Natural killer cell (primary cell): Measurements from ENCODE around the gene ABCC1. TPM values are rescaled to one million over a fixed set of nuclear protein-coding genes. Genes with fewer than 3 reads are reported as not detected.

ENCODE experiments used
- ATAC-seq, 3 donors: fragments of 150-1000 bp in 2 of 3; fragments of 200-7000 bp in 1 of 3; cut with Tn5 transposase; 1 replicate in 1 of 3; 2 replicates in 2 of 3; pipeline ENCODE4 v1.10.0; 2021; ENCODE audit warnings: mild to moderate bottlenecking in 2 of 3, moderate library complexity in 2 of 3
- DNase-seq, 2 donors: peaks; one replicate each; pipeline versions ENCODE4 v3.0.0 to v3.0.0-alpha.2; 2013 to 2021; ENCODE audit warnings: mixed read lengths in 1 of 2
- H3K27ac ChIP-seq: one replicate; pipeline ENCODE4 v1.5.1; 2013; ENCODE audit warnings: mild to moderate bottlenecking, low read length
- H3K27me3 ChIP-seq: one replicate; pipeline ENCODE4 v1.6.1; 2013; ENCODE audit warnings: low read length; ENCODE audit not compliant: control insufficient read depth, insufficient read depth
- H3K36me3 ChIP-seq: one replicate; pipeline ENCODE4 v1.6.1; 2013; ENCODE audit warnings: low read length; ENCODE audit not compliant: control insufficient read depth, insufficient read depth
- H3K4me1 ChIP-seq: one replicate; pipeline ENCODE4 v1.6.1; 2013; ENCODE audit warnings: low read length; ENCODE audit not compliant: control insufficient read depth, insufficient read depth
- H3K4me3 ChIP-seq: one replicate; pipeline ENCODE4 v1.5.1; 2013; ENCODE audit warnings: low read length
- H3K9me3 ChIP-seq: one replicate; pipeline ENCODE4 v1.6.1; 2013; ENCODE audit warnings: low read length; ENCODE audit not compliant: control insufficient read depth, insufficient read depth
- H3K27ac Mint-ChIP-seq, 2 donors: one replicate each; pipeline ENCODE4 v1.8.0; 2022; ENCODE audit warnings: mild to moderate bottlenecking in 2 of 2, mixed read lengths in 2 of 2, moderate library complexity in 1 of 2
- H3K27me3 Mint-ChIP-seq, 2 donors: one replicate each; pipeline ENCODE4 v1.8.0; 2022; ENCODE audit warnings: low read depth in 2 of 2, mixed read lengths in 2 of 2
- H3K36me3 Mint-ChIP-seq: one replicate; pipeline ENCODE4 v1.8.0; 2022; ENCODE audit warnings: mixed read lengths
- H3K4me1 Mint-ChIP-seq, 2 donors: one replicate each; pipeline ENCODE4 v1.8.0; 2022; ENCODE audit warnings: mixed read lengths in 2 of 2
- H3K4me3 Mint-ChIP-seq: one replicate; pipeline ENCODE4 v1.8.0; 2022; ENCODE audit warnings: mild to moderate bottlenecking, moderate library complexity, mixed read lengths
- H3K9me3 Mint-ChIP-seq, 2 donors: one replicate each; pipeline ENCODE4 v1.8.0; 2022; ENCODE audit warnings: mixed read lengths in 2 of 2
- WGBS: methylation state at CpG from one replicate; pipeline ENCODE4 v1.1.7; 2013; ENCODE audit warnings: missing lambda C conversion rate; ENCODE audit not compliant: insufficient coverage; 5-methylcytosine and 5-hydroxymethylcytosine counted together
- intact Hi-C: fragments of 100-400 bp; cut with micrococcal nuclease; formaldehyde crosslinking; loops from one replicate; pipeline ENCODE4 v1.14.2; 2022
- total RNA-seq, 4 donors: library from RNA; stranded (reverse); fragments of 120-200 nt in 1 of 4; gene quantifications; one replicate each; pipeline versions ENCODE4 v1.2.3 to v1.2.4, GENCODE V29; 2013 to 2022
- TF ChIP-seq, protein P1 (sequence below): fragments of 200-600 bp; IDR thresholded peaks from one replicate; pipeline ENCODE4 v1.8.0; 2022; ENCODE audit warnings: antibody characterized with exemption

ABCC1 gene
- total RNA-seq, 3 donors from 2014 or later (not counting 1 experiment from before 2014, with no cell fraction given), result 24.5 to 53.9 (median 27.9) TPM

- no peaks in the 10 kb centered on the region for H3K27me3 Mint-ChIP-seq
- Histone ChIP-seq H3K9me3 (no peaks in the 10 kb centered on the region), H3K27me3 (no peaks in the 10 kb centered on the region), H3K36me3 (peaks cover 71% of the 10 kb centered on the region), H3K4me3 (no peak overlapping the region), H3K27ac (no peak overlapping the region), H3K4me1 (no peaks in the 10 kb centered on the region)
- H3K9me3 Mint-ChIP-seq, result no peaks in the 10 kb centered on the region
- H3K27ac Mint-ChIP-seq, result no peak overlapping the region
- no peaks in the 10 kb centered on the region for H3K4me1 Mint-ChIP-seq
- DNase-seq (no peak), ATAC-seq (no peak)
- 93% methylated on average over 4 of the region's 6 CpGs for WGBS
- TF ChIP-seq, protein P1, sequence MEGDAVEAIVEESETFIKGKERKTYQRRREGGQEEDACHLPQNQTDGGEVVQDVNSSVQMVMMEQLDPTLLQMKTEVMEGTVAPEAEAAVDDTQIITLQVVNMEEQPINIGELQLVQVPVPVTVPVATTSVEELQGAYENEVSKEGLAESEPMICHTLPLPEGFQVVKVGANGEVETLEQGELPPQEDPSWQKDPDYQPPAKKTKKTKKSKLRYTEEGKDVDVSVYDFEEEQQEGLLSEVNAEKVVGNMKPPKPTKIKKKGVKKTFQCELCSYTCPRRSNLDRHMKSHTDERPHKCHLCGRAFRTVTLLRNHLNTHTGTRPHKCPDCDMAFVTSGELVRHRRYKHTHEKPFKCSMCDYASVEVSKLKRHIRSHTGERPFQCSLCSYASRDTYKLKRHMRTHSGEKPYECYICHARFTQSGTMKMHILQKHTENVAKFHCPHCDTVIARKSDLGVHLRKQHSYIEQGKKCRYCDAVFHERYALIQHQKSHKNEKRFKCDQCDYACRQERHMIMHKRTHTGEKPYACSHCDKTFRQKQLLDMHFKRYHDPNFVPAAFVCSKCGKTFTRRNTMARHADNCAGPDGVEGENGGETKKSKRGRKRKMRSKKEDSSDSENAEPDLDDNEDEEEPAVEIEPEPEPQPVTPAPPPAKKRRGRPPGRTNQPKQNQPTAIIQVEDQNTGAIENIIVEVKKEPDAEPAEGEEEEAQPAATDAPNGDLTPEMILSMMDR, result no peak
- peaks cover 11% of the 10 kb centered on the region for H3K36me3 Mint-ChIP-seq
- no peak overlapping the region for H3K4me3 Mint-ChIP-seq
- intact Hi-C loops, result no loop called here
These were observed 100.7 kb downstream of the ABCC1 start for GRCh38 chr16:16050106-16050505.

GRCh38 chr16:16051132-16051531, 101.7 kb downstream of the ABCC1 start:
- no peaks in the 10 kb centered on the region for H3K9me3 ChIP-seq
- ATAC-seq (no peak), DNase-seq (no peak)
- Mint-ChIP-seq H3K27me3 (no peaks in the 10 kb centered on the region), H3K9me3 (no peaks in the 10 kb centered on the region), H3K4me1 (no peaks in the 10 kb centered on the region), H3K36me3 (peaks cover 11% of the 10 kb centered on the region), H3K27ac (no peak overlapping the region), H3K4me3 (no peak overlapping the region)
- no peaks in the 10 kb centered on the region for H3K4me1 ChIP-seq
- 100% methylated on average over 3 of the region's 4 CpGs for WGBS
- peaks cover 63% of the 10 kb centered on the region for H3K36me3 ChIP-seq
- TF ChIP-seq, protein P1, result no peak
- no peaks in the 10 kb centered on the region for H3K27me3 ChIP-seq
- H3K27ac ChIP-seq, result no peak overlapping the region
- intact Hi-C loops, result no loop called here
- no peak overlapping the region for H3K4me3 ChIP-seq

- H3K27me3 Mint-ChIP-seq, result no peaks in the 10 kb centered on the region
- H3K4me3 Mint-ChIP-seq, result no peak overlapping the region
- no peak overlapping the region for H3K27ac ChIP-seq
- H3K4me1 ChIP-seq, result no peaks in the 10 kb centered on the region
- no peak for DNase-seq
- WGBS, result 100% methylated on average over 1 of the region's 3 CpGs
- H3K27me3 ChIP-seq, result no peaks in the 10 kb centered on the region
- peaks cover 52% of the 10 kb centered on the region for H3K36me3 ChIP-seq
- intact Hi-C loops, result no loop called here
- H3K4me1 Mint-ChIP-seq, result no peaks in the 10 kb centered on the region
- TF ChIP-seq, protein P1, result no peak
- no peak for ATAC-seq
- no peak overlapping the region for H3K4me3 ChIP-seq
- no peaks in the 10 kb centered on the region for H3K9me3 Mint-ChIP-seq
- no peaks in the 10 kb centered on the region for H3K9me3 ChIP-seq
- no peak overlapping the region for H3K27ac Mint-ChIP-seq
- peaks cover 14% of the 10 kb centered on the region for H3K36me3 Mint-ChIP-seq
These were observed 103.5 kb downstream of the ABCC1 start for GRCh38 chr16:16052916-16053315.

DNA sequence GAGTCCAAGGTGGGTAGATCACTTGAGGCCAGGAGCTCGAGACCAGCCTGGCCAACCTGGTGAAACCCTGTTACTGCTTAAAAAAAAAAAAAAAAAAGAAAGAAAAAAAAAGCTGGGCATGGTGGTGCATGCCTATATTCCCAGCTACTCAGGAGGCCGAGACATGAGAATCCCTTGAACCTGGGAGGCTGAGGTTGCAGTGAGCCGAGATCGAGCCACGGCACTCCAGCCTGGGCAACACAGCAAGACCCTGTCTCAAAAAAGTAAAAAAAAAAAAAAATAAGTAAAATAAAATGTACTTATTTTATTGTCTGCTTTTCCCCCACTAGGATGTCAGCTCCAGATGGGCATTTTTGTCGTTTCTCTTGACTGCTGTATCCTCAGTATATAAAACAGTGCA, 107.7 kb downstream of the ABCC1 start:
- no peaks in the 10 kb centered on the region for H3K9me3 Mint-ChIP-seq
- no peaks in the 10 kb centered on the region for H3K27me3 Mint-ChIP-seq
- no peak overlapping the region for H3K27ac Mint-ChIP-seq
- Histone ChIP-seq H3K4me3 (no peak overlapping the region), H3K9me3 (no peaks in the 10 kb centered on the region), H3K27ac (no peak overlapping the region), H3K4me1 (peaks cover 21% of the 10 kb centered on the region), H3K36me3 (peaks cover 24% of the 10 kb centered on the region), H3K27me3 (no peaks in the 10 kb centered on the region)
- H3K4me3 Mint-ChIP-seq, result no peak overlapping the region
- WGBS, result 96% methylated on average over 3 of the region's 6 CpGs
- DNase-seq (no peak), ATAC-seq (no peak)
- intact Hi-C loops, result no loop called here
- H3K36me3 Mint-ChIP-seq, result peaks cover 7% of the 10 kb centered on the region
- TF ChIP-seq, protein P1, result no peak
- peaks cover 8 to 9% of the 10 kb centered on the region in 2 donors for H3K4me1 Mint-ChIP-seq
